SH-SY5Y (cell line): ENCODE data around the gene RPAIN.

Source experiments
- GATA2 ChIP-seq: IDR thresholded peaks from 2 replicates; pipeline ENCODE4 v1.6.1; 2011; ENCODE audit warnings: mild to moderate bottlenecking, low read depth, low read length
- GATA3 ChIP-seq: IDR thresholded peaks from 2 replicates; pipeline ENCODE4 v1.6.1; 2011; ENCODE audit warnings: low read depth, mild to moderate bottlenecking, low read length, moderate library complexity

- TF ChIP-seq GATA2: no peak
- no peak for TF ChIP-seq GATA3
Observed at GRCh38 chr17:5410594-5411272, 9.2 kb upstream of the RPAIN start.
